IgD-negative memory B cell (primary cell): Measurements from ENCODE around the gene ERCC5. TPM values are rescaled to one million over a fixed set of nuclear protein-coding genes. Genes with fewer than 3 reads are reported as not detected.

Experiments used
- H3K27ac Mint-ChIP-seq, 3 donors: one replicate each; pipeline ENCODE4 v1.8.0; 2020 to 2022; ENCODE audit warnings: mild to moderate bottlenecking in 3 of 3, mixed read lengths in 3 of 3, moderate library complexity in 1 of 3
- H3K27me3 Mint-ChIP-seq: one replicate; pipeline ENCODE4 v1.8.0; 2021; ENCODE audit warnings: mixed read lengths
- H3K36me3 Mint-ChIP-seq: one replicate; pipeline ENCODE4 v1.8.0; 2020; ENCODE audit warnings: mild to moderate bottlenecking, mixed read lengths
- H3K4me1 Mint-ChIP-seq, 3 donors: one replicate each; pipeline ENCODE4 v1.8.0; 2020 to 2022; ENCODE audit warnings: mixed read lengths in 3 of 3, mild to moderate bottlenecking in 1 of 3
- H3K4me3 Mint-ChIP-seq, 4 donors: one replicate each; pipeline ENCODE4 v1.8.0; 2020 to 2022; ENCODE audit warnings: mild to moderate bottlenecking in 4 of 4, mixed read lengths in 4 of 4, moderate library complexity in 3 of 4
- H3K9me3 Mint-ChIP-seq, 3 donors: one replicate each; pipeline ENCODE4 v1.8.0; 2020 to 2021; ENCODE audit warnings: mixed read lengths in 3 of 3, mild to moderate bottlenecking in 1 of 3
- polyA plus RNA-seq: library from polyadenylated mRNA; unstranded; fragments of 300-500 nt; fragmentation: Illumina TruSeq; gene quantifications from one replicate; pipeline ENCODE4 v1.2.3, GENCODE V29; 2021

The ERCC5 gene
- polyA plus RNA-seq, 1 donor from 2014 or later = 42.4 TPM

DNA sequence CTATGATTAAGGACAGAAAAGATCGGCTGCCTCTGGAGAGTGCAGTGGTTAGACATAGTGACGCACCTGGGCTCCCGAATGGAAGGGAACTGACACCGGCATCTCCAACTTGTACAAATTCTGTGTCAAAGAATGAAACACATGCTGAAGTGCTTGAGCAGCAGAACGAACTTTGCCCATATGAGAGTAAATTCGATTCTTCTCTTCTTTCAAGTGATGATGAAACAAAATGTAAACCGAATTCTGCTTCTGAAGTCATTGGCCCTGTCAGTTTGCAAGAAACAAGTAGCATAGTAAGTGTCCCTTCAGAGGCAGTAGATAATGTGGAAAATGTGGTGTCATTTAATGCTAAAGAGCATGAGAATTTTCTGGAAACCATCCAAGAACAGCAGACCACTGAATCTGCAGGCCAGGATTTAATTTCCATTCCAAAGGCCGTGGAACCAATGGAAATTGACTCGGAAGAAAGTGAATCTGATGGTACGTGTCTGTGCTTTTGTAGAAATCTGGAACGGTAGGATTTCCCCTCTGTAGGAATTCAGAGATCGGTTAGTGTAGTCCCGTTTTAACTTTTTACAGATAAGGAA is 16.9 kb downstream of the ERCC5 start:
- Mint-ChIP-seq H3K4me3 (no peak overlapping the region), H3K4me1 (peaks cover 4 to 9% (median 7%) of the 10 kb centered on the region in 3 donors), H3K36me3 (peaks cover 3% of the 10 kb centered on the region), H3K27me3 (no peaks in the 10 kb centered on the region), H3K9me3 (no peaks in the 10 kb centered on the region), H3K27ac (no peak overlapping the region)

DNA sequence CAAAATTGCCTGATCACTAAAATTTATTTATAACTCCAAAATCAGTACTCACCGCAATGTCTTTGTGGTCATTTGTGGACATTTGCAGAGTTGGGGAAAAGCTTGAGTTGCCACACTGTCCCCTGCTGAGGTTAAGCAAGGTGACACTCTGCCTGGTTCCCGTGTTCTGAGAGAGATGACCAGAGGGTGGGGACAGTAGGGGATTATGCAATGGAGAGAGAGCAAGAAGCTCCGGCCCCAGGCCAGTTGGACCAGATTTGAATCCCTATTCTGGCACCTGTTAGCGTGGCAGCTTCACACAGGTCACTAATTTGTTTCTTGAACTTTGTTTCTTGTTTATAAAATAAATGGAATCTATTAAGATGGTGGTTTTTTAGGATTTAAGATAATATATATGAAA is 17.8 kb downstream of the ERCC5 start:
- no peak overlapping the region for H3K4me3 Mint-ChIP-seq
- H3K36me3 Mint-ChIP-seq = peaks cover 3% of the 10 kb centered on the region
- peak overlapping the region in 1 of 3 donors; percentile 67 for H3K27ac Mint-ChIP-seq
- H3K4me1 Mint-ChIP-seq = peaks cover 4 to 9% (median 7%) of the 10 kb centered on the region in 3 donors
- no peaks in the 10 kb centered on the region for H3K9me3 Mint-ChIP-seq
- H3K27me3 Mint-ChIP-seq = no peaks in the 10 kb centered on the region

DNA sequence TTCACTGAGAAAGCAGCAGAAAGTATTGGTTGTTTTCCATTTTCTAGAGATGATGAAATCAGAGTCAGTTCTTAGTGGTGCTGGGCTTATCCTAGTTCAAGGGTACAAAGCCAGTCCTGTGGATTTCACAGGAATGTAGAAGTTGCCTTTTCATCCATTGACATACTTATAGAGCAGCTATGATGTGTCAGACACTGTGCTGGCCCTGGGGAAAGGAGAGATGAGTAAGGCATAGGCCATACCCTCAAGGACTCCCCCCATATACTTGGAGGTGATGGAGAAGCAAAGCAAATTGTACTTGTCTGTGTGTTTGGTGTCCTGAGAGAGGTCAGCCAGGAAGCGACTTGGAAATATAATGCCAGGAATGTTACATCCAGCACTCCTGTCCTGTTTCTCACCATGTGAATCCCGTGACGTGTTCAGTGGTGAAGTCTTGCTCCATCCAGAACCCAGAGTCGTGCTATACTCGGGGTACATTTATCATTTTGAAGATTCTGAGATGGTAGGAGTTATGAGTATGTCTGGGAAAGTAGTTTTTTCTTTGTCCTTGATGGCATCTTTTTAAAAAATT is 22.6 kb downstream of the ERCC5 start:
- Mint-ChIP-seq H3K27me3 (no peaks in the 10 kb centered on the region), H3K9me3 (no peaks in the 10 kb centered on the region), H3K4me3 (no peak overlapping the region), H3K27ac (no peak overlapping the region), H3K4me1 (peaks cover 9 to 13% (median 10%) of the 10 kb centered on the region in 3 donors), H3K36me3 (peaks cover 3% of the 10 kb centered on the region)

DNA sequence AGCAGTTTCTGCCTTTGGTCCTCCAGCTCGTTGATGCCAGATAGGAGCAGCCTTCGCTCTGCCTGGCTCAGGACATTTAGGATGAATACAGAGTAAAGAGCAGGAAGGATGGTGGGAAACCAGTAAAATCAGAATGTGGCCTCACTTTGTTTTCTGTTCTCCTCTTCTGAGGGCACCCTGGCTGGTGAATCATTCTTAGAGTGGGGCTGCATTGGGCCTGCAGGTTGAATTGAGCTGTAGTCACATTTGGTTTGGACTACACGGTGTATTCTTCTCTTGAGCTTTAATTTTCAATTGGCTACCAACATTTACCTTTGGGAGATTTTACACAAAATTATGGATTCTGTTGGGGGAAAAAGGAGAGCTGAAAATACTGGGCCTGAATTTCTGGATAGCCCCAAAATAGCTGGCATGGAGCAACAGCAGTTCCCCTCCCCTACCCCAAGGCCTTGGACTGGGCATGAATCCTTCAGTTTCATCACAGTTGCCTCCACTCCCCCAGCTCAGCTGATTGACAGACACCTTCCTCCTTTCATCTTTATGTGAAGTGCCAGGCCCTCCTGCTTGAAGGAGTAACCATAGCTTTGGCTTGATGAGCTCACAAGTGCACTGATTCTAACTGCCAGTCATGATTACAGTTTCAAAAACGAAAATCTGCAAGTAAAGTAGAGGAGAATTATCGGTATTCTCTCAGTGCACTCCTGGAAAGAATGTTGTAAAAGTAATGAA is 24.3 kb downstream of the ERCC5 start:
- Mint-ChIP-seq H3K27ac (peak overlapping the region in 1 of 3 donors; percentile 4), H3K36me3 (peaks cover 5% of the 10 kb centered on the region), H3K4me3 (no peak overlapping the region), H3K4me1 (peaks cover 6 to 8% (median 6%) of the 10 kb centered on the region in 3 donors), H3K9me3 (no peaks in the 10 kb centered on the region), H3K27me3 (no peaks in the 10 kb centered on the region)

DNA sequence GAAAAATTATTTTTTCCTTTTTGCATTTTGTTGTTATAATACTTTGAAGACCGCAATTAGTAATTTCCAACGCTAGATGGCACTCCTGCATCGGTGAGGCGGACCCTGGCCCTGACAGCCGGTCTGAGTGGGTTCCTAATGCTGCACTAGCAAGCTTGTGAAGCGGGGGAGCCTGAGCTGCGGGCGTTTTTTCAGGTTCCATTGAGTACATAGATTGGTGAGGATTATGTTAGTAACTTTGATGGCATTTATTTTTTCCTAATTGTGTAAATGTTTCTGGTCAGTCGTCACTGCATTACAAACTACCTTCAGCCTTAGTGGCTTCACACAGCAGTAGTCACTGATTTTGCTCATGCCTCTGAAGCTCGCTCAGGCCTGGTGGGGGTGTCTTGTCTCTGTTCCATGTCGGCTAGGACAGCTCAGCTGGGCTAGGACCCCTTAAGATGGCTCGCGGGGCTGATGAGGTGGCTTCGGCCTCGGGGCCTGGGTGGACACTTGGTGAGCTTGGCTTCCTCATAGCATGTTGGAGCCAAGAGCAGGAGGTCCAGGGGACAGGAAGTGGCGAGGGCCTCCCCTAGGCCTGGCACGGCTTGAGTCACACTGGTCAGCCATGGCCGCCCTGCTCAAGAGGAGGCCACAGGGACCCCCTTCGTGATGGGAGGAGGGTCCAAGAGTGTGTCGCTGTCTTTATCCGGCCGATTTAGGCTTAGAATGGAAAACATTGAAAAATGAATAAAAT is 25.0 kb downstream of the ERCC5 start:
- no peak overlapping the region for H3K27ac Mint-ChIP-seq
- H3K27me3 Mint-ChIP-seq = no peaks in the 10 kb centered on the region
- H3K4me1 Mint-ChIP-seq = peaks cover 6 to 8% (median 6%) of the 10 kb centered on the region in 3 donors
- no peaks in the 10 kb centered on the region for H3K9me3 Mint-ChIP-seq
- peaks cover 9% of the 10 kb centered on the region for H3K36me3 Mint-ChIP-seq
- H3K4me3 Mint-ChIP-seq = no peak overlapping the region

DNA sequence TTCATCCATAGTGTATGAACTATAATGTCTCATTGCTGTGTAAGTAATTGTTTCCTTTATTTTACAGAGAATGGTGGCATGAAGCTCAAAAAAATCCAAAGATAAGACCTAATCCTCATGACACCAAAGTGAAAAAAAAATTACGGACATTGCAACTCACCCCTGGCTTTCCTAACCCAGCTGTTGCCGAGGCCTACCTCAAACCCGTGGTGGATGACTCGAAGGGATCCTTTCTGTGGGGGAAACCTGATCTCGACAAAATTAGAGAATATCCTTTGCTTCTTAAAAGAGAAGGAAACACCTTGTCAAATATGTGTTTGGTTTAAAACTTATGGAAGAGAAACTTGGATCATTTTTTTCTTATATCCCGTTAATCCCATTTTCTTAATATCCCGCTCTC is 26.3 kb downstream of the ERCC5 start:
- peaks cover 13% of the 10 kb centered on the region for H3K36me3 Mint-ChIP-seq
- H3K27me3 Mint-ChIP-seq = no peaks in the 10 kb centered on the region
- H3K9me3 Mint-ChIP-seq = no peaks in the 10 kb centered on the region
- H3K27ac Mint-ChIP-seq = no peak overlapping the region
- H3K4me3 Mint-ChIP-seq = no peak overlapping the region
- peaks cover 6 to 8% (median 6%) of the 10 kb centered on the region in 3 donors for H3K4me1 Mint-ChIP-seq

DNA sequence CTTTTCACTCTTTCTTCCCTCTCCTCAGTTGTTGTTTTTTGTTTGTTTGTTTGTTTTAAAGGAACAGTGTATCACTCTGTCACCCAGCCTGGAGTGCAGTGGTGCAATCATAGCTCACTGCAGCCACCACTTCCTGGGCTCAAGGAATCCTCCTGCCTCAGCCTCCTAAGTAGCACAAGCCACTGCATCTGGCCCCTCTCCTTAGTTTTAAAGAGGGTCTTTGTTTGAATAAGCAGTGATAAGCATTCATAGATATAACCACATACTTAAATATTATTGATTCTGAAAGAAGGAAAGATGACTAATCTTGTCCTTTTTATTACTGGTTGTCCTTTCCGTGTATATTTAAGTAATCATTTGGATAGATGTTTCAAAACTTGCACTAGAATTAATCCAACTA is 26.7 kb downstream of the ERCC5 start:
- no peak overlapping the region for H3K4me3 Mint-ChIP-seq
- no peak overlapping the region for H3K27ac Mint-ChIP-seq
- H3K4me1 Mint-ChIP-seq = peaks cover 6 to 8% (median 6%) of the 10 kb centered on the region in 3 donors
- H3K27me3 Mint-ChIP-seq = no peaks in the 10 kb centered on the region
- peaks cover 17% of the 10 kb centered on the region for H3K36me3 Mint-ChIP-seq
- no peaks in the 10 kb centered on the region for H3K9me3 Mint-ChIP-seq

DNA sequence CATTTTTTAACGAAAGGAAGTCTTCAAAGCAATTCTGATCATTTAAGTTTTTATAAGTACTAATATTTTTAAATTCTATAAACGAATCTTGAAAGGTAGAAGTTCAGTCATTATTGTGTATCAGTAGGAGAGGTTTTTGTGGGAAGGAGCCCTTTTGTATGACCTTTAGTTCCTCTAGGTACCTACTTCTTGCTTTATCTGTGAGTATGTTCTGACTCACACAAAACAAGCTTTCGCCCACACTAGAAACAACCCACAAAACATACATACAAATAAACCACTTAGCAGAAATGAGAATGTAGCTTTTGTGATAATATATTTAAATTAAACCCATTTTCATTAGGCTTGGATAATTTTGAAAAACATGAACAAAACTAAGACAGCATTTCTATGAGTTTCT is 27.8 kb downstream of the ERCC5 start:
- H3K36me3 Mint-ChIP-seq = peaks cover 17% of the 10 kb centered on the region
- H3K27me3 Mint-ChIP-seq = no peaks in the 10 kb centered on the region
- H3K27ac Mint-ChIP-seq = no peak overlapping the region

DNA sequence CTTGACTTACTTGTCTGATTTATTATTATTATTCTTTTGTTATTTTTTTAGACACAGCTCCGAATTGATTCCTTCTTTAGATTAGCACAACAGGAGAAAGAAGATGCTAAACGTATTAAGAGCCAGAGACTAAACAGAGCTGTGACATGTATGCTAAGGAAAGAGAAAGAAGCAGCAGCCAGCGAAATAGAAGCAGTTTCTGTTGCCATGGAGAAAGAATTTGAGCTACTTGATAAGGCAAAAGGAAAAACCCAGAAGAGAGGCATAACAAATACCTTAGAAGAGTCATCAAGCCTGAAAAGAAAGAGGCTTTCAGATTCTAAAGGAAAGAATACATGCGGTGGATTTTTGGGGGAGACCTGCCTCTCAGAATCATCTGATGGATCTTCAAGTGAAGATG is 29.4 kb downstream of the ERCC5 start:
- Mint-ChIP-seq H3K4me1 (peaks cover 4 to 6% (median 6%) of the 10 kb centered on the region in 3 donors), H3K27ac (no peak overlapping the region), H3K9me3 (no peaks in the 10 kb centered on the region), H3K27me3 (no peaks in the 10 kb centered on the region), H3K4me3 (no peak overlapping the region), H3K36me3 (peaks cover 17% of the 10 kb centered on the region)

More for the DNA sequence above, 27.8 kb downstream of the ERCC5 start:
- Mint-ChIP-seq H3K9me3 (no peaks in the 10 kb centered on the region), H3K4me3 (no peak overlapping the region), H3K4me1 (peaks cover 6 to 8% (median 6%) of the 10 kb centered on the region in 3 donors)

DNA sequence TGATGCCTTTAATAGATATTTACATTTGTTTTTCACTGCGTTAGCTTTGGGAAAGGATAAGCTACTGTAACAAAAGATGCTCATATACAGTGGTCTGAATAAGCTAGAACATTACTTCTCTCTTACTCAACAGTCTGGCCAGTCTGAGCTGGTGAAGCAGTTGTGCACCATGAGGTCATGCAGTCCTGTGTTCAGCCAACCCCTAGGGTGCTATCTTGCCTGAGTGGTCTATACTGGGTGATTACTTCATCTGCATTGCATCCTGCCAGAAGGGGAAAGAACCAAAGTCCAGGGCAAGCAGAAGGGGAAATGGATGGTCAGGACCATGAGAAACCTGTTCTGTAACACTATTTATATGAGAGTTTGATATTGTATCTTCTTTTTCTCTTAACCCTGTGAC is 31.5 kb downstream of the ERCC5 start:
- peaks cover 0 to 3% (median 0%) of the 10 kb centered on the region in 3 donors for H3K4me1 Mint-ChIP-seq
- peaks cover 15% of the 10 kb centered on the region for H3K36me3 Mint-ChIP-seq
- H3K9me3 Mint-ChIP-seq = no peaks in the 10 kb centered on the region
- no peak overlapping the region for H3K4me3 Mint-ChIP-seq
- H3K27me3 Mint-ChIP-seq = no peaks in the 10 kb centered on the region
- no peak overlapping the region for H3K27ac Mint-ChIP-seq

DNA sequence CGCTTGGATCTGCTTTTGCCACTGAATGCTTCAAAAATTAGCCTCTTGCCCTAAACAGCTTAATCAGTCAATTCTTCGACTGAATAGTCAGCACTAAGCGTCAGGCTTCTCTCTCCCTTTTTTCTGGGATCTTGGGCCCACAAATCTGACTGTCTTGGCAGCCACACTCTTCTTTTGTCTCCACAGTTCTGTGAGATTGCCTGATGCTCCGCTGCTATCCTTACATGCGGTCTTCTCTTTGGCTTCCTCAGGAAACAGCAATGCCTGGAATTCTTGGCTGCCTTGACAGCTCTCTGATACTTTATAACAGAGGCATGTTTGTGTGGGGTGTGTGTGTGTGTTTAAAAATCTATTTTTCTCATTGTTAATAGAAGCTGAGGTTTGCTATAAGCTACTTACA is 32.6 kb downstream of the ERCC5 start:
- Mint-ChIP-seq H3K36me3 (peaks cover 15% of the 10 kb centered on the region), H3K4me1 (peaks cover 0 to 2% (median 0%) of the 10 kb centered on the region in 3 donors), H3K9me3 (no peaks in the 10 kb centered on the region), H3K27me3 (no peaks in the 10 kb centered on the region), H3K27ac (no peak overlapping the region), H3K4me3 (no peak overlapping the region)

DNA sequence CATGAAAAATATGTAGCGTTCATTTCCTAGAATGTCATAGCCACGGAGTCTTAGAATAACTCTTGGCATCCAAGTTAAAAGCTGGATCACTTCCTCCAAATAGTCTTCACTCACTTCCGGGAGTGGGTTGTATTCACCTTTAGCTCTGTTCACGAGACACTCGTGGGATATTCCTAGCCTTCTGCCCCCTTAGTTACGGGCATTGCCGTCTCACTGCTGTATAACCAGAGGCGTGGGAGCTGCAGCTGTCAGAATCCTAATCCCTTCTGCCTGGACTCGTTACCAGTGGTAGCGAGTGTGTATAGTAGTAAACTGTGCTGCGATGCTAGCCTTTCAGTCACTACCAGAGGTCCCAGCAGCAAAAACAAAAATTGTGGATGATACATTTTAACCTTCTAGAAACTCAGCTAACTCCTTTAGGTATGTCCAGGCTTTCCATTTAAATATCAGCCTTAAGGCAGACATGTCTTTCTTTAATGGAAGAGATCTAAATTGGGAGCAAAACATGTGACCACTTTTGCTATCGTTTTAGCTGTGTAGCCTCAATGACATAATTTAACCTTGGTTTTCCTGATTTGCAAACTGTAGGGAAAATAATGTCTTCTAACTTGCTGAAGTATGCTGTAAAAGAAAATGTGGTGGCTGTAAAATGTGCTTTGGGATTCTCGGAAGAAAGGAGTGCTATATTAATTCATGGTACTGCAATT is 34.1 kb downstream of the ERCC5 start:
- Mint-ChIP-seq H3K36me3 (peaks cover 13% of the 10 kb centered on the region), H3K27ac (no peak overlapping the region), H3K4me1 (peaks cover 0 to 2% (median 0%) of the 10 kb centered on the region in 3 donors)

DNA sequence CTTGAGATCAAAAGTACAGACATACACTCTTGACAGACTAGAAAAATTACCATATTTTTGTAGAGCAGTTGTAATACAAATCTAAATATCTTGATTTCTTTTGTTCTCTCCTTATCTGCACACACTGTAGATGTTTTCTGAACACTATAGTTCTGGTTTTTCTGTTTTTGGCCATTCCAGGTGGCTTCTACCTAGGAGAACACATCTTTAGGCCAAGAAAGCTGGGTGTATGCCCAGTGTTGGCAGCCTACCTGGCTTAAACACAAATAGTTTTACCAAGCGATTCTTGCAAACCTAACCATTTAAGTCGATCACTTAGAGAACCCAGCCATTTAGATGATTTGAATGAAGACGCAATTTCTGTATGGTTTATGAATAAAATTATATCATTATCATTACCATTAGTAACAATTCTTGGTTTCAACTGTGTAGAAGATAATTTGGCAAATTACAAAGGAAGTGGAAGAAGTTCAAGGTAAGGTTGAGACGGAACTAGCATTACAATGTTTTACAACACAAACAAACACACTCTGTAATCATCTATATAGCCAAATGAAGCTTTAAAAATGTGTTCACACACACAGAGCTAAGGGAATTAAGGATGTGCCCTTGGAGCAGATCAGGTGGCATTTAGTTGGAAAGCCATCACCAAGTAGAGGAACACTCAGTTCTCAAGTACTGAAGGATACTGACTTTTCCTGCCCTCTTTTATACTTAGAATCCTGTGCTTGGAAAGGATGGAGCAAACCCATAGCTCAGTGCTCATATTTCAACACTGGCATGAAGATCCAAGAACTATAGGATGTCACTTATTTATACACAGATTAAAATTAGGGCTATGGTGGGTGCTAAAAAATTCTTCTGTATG is 36.2 kb downstream of the ERCC5 start:
- peaks cover 0 to 2% (median 0%) of the 10 kb centered on the region in 3 donors for H3K4me1 Mint-ChIP-seq
- H3K27ac Mint-ChIP-seq = no peak overlapping the region
- H3K9me3 Mint-ChIP-seq = no peaks in the 10 kb centered on the region
- no peaks in the 10 kb centered on the region for H3K27me3 Mint-ChIP-seq
- H3K36me3 Mint-ChIP-seq = peaks cover 5% of the 10 kb centered on the region
- no peak overlapping the region for H3K4me3 Mint-ChIP-seq

More for the DNA sequence above, 34.1 kb downstream of the ERCC5 start:
- no peak overlapping the region for H3K4me3 Mint-ChIP-seq
- no peaks in the 10 kb centered on the region for H3K9me3 Mint-ChIP-seq
- no peaks in the 10 kb centered on the region for H3K27me3 Mint-ChIP-seq

DNA sequence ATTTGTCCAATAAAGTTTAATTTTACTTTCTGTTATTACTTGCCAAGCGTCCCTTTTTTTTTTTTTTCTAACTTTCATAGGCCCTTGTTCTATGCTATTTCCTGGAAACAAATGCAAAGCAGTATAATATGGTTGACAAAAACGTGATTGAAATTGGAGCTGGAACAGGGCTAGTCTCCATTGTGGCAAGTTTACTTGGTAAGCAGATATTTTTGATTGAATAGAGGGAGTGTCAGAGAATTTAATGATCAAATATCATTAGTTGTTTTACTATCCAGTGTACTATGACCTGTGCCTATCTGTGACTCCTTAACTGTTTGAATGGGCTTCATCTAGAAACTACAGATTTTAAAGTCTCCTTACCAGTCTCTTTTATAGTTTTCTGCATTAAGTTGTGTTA is 46.7 kb downstream of the ERCC5 start:
- Mint-ChIP-seq H3K27ac (no peak overlapping the region), H3K4me1 (no peaks in the 10 kb centered on the region), H3K4me3 (no peak overlapping the region), H3K36me3 (peaks cover 1% of the 10 kb centered on the region), H3K27me3 (no peaks in the 10 kb centered on the region), H3K9me3 (no peaks in the 10 kb centered on the region)
